Airway epithelial cell (primary cell): Measurements from ENCODE around the gene FGFRL1. TPM values are rescaled to one million over a fixed set of nuclear protein-coding genes. Genes with fewer than 3 reads are reported as not detected.

Experiments used
- total RNA-seq: library from RNA; depleted of rRNA; stranded (reverse); fragments of >200 nt; gene quantifications from 2 replicates; pipeline ENCODE4 v1.2.3, GENCODE V29; 2015

The FGFRL1 gene
- 18.7 and 31.1 TPM in 2 replicates for total RNA-seq

GRCh38 chr4:1011022-1011665 is at the start of gene FGFRL1:
FGFRL1 (plus strand) TSS chr4:1011626; CDS start chr4:1012486, 860 bp downstream.

GRCh38 chr4:973431-974397 is 37.7 kb upstream of the FGFRL1 start, which contains the start of gene DGKQ:
DGKQ (minus strand) TSS chr4:973569; CDS start chr4:973482, 87 bp downstream.

GRCh38 chr4:986879-987623 is 24.4 kb upstream of the FGFRL1 start, which contains the start of gene IDUA:
IDUA (plus strand) TSS chr4:987044; CDS start chr4:987085, 41 bp downstream.

GRCh38 chr4:993111-994029 is 18.1 kb upstream of the FGFRL1 start, which contains the start of gene SLC26A1:
SLC26A1 (minus strand) TSS chr4:993404; CDS start chr4:991703, 1,701 bp downstream.

Other genes starting within 250 kb of the FGFRL1 start
- 0.28 TPM in 1 of 2 replicates, not detected in the other for gene CPLX1, start 185.5 kb upstream of the FGFRL1 start, total RNA-seq
- 96.4 and 99.2 TPM in 2 replicates for gene GAK, start 79.3 kb upstream of the FGFRL1 start, total RNA-seq
- gene TMEM175, start 79.2 kb upstream of the FGFRL1 start, total RNA-seq, result 15.3 and 17.9 TPM in 2 replicates
- 14.4 and 15.9 TPM in 2 replicates for gene DGKQ, start 38.1 kb upstream of the FGFRL1 start, total RNA-seq
- 4.4 and 6.2 TPM in 2 replicates for gene IDUA, start 24.6 kb upstream of the FGFRL1 start, total RNA-seq
- gene SLC26A1, start 18.2 kb upstream of the FGFRL1 start, total RNA-seq, result not detected in 2 replicates
- gene RNF212, start 101.9 kb downstream of the FGFRL1 start, total RNA-seq, result 0.35 TPM in 1 of 2 replicates, not detected in the other
- gene SPON2, start 161.0 kb downstream of the FGFRL1 start, total RNA-seq, result 18.1 and 20.3 TPM in 2 replicates
- gene CTBP1, start 237.5 kb downstream of the FGFRL1 start, total RNA-seq, result 145 and 168 TPM in 2 replicates